HUDEP-2 (cell line): ENCODE data around the gene ARHGEF4.

Experiments
- DNase-seq, 76 experiments: peaks; one replicate each; lab custom pipeline; 2025; ENCODE audit not compliant: unreplicated experiment in 76 of 76; lab: John Stamatoyannopoulos, UW

Gene ARHGEF4

GRCh38 chr2:130849896-130850787 is 13.4 kb downstream of the ARHGEF4 start:
- no peak for DNase-seq

DNA sequence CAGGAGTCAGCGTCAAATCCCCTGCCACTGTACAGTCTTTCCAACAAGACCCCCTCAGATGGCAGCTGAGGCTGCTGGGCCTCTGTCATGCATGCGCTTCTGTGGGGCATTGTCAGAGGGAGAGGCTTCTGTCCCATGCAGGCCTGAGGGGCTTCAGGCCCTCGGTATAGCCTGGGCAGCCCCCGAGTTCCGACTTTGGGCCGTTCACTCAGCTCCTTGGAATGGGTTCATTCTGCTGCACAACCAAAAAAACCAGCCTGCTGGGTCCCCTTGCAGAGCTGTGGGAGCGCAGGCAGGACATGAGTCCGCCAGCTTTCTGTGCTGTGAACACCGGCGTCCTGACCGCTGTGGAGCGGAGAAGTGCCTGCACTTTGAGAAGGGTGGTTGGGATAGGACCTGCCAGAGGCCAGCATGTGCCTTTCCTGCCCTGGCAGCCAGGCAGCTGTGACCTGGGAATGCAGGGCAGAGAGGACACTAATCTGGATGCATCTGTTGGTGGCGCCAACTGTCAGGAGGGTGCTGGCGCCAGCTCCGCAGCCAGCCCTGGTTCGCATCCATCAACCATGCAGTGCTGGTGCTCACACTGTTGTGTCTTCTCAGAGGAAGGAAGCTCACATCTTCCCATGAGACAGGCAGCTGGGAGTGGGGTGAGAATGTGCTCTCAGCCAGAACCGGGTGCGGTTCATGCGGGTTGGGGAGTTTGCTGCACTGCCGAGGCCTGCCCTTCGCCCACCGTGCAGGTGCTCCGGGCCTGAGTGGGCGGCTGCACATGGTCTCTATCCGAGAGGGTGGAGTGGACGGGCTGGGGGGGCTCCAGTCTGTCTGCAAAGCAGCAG is 14.3 kb downstream of the ARHGEF4 start:
- peak in 1 of 76 experiments; percentile 2 for DNase-seq

DNA sequence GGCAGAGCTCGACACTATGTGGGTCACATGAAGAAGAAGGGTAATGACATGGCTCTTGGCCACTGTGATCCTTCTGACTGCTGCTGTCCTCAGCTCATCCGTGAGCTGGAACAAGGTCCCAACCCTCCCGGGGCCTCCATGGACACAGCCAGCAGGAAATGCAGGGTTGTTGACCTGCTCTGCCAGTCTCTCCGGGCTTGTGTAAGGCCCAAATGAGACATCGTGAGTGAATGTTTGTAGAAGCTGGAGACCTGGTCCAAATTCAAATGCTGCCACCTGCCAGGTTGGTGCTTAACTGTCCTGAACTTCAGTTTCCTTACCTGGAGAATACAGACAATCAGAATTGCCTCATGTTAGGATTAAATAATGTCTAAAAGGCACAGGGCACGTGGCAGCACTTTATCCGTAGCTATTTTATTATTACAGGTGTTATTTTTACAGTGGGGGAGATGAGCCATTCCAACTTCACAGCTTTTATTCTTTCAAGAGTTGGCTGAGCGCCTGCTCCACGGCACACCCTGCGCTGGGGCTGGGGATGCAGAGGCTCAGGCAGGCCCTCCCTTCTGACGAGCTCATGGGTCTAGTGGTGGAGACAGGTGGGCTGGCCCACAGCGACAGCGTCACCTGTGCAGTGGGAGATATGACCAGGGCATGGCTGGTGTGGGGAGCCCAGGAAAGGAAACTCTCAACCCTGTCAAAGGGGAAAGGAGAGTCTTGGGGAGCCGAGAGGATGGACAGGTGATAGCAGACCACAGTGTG is 15.1 kb downstream of the ARHGEF4 start:
- no peak for DNase-seq

- DNase-seq = no peak
Observed at GRCh38 chr2:130852521-130853115, 15.9 kb downstream of the ARHGEF4 start.

GRCh38 chr2:130853391-130853790 is 16.7 kb downstream of the ARHGEF4 start:
- DNase-seq = no peak

- DNase-seq = no peak
Observed at GRCh38 chr2:130854301-130854700, 17.6 kb downstream of the ARHGEF4 start.

DNA sequence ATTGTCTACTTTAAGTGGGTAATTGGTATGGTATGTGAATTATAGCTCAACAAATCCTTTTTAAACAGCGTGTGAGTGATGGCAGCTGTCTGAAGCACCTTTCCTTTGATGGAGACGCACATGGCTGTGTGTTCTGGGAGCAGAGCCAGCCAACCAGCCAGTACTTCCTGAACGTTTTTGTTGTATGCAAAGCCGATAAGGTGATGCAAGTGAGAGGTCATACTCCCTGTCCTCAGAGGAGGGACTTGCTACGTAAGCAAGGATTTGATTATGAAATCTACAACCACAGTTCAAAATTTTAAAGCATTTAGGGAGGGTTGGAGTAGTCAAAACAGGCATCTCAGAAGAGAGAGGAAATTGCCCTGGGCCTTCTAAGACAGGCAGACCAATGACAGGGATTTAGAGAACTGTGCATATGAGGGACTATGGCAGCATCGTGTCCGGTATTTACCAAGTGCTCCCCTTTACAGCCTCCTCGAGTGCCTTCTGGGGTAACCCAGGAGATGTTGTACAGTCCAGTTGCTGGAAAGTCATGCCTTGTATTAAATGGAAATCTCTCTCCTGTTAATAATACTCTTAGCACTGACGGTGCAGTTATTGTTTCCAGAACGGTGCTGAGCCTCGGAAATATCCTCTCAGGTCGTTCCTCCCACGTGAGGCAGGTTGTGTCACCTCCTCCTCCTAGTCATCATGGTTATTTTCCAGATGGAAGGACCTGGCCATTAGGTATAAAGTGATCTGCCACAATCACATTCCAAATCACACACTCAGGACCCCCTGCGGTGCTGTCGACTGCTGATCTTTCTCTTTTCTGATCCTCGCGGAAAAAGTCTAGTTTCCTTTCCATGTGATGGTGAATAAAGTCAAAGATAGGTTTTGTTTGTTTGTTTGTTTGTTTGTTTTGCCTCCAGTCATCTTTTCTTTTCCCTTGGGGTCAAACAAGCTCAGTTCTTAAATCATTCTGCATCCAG is 28.4 kb downstream of the ARHGEF4 start:
- no peak for DNase-seq

DNA sequence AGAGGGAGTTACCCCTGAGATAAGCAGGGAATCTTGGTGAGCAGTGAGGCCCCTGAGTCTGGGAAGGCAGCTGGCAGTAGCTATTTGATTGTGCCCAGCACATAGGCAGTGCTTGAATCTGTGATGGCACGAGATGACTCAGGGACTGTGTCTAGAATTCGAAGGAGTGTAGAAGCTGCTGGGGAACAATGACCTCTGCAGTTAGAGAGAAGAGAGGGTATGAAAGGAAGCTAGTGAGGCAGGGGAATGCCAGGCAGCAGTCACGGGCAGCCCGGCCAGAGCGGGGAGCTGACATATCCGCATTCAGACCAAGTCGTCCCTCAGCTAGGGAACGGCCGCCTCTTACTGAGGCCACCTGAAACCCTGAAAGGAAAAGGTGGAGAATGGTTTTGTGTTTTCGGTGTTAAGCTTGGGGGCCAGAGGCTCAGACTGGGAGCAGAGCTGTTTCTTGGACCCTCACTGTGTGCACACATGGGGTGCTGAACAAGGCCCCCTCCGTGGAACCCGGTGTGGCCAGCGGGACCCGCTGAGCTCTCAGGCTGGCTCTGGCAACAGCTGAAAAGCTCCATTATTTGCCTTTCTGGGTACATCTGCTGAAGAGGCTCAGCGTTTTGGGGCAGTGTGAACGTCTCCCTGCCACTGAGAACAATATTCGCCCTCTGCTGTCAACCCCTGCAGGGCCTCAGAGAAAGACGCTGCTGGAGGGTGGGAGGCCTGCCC is 32.9 kb downstream of the ARHGEF4 start:
- DNase-seq = no peak

DNA sequence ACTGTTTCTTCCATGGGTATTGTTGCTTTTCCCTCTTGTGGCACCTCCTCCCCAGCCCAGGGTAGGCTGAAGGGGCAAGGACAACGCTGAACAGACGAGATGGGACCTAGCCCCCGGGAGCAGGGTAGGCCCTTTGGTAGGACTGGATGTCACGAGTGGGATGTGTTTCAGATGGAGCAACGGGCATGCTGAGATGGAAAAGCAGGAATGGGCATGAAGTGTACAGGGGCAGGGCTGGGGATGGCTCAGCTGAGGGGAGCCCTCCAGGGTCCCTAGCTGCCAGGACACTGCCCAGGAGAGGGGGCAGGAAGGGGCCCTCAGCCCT is 33.4 kb downstream of the ARHGEF4 start:
- no peak for DNase-seq

GRCh38 chr2:130870779-130871178 is 34.1 kb downstream of the ARHGEF4 start:
- no peak for DNase-seq

DNA sequence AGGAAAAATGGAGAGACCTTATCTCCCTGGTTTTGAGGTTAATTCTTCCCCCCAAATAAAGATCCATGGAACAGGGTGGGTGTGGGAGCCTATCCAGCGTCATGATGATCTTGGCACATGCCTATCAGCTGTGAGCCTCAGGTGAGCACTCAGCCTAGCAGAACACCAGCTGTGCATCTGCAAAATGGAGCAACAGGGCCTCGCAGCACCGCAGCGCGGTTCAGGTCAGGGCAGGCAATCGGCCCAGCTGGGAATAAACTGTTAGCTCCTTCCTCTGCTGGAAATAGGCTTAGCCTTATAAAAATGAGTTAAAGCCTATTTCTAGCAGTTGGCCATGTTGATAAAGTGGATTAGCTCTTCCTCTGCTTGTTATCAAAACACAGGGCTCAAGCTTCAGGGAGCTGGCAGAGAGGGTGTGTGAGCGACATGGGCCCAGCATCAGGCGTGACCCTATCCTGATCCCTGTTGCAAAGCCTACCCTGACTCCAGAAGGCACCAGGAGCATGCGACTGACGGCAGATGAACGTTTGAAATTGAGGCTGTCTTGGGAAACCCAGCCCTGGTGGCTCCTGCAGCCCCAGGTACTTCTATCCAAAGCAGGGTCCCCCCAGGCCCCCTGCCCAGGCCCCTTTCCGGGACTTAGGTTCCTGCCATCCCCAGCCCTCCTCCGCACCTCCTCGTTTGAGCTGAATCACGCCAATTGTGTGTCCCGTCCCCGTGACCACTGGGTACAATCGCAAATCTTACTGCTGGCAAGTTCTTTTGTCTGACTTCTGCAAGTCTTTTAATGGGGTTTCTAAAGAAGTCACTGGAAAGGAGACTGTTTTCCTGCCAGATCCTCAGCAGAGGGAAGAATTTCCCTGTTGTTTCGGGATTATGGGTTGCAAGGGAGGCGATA is 35.4 kb downstream of the ARHGEF4 start:
- no peak for DNase-seq

DNA sequence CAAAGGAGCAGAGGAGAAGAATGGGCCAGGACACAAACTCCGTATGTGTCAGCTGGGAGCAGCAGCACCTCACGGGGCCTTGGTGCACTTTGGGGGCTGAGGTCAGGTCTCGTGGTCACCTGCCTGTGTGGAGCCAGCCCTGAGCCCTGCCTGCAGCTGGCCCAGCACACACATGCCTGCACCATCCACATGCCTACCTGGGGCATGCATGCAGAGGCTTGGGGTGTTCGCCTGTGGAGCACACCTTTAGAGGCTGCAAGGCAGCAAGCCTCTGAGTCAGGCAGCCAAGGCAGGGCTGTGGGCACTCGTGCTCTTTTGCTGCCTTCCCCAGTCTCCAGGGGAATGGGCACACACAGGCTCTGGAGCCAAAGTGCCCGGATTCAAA is 36.0 kb downstream of the ARHGEF4 start:
- DNase-seq = no peak

GRCh38 chr2:130873700-130874346 is 37.1 kb downstream of the ARHGEF4 start:
- DNase-seq = peak in 47 of 76 experiments; percentile 1 to 65 (median 23)

DNA sequence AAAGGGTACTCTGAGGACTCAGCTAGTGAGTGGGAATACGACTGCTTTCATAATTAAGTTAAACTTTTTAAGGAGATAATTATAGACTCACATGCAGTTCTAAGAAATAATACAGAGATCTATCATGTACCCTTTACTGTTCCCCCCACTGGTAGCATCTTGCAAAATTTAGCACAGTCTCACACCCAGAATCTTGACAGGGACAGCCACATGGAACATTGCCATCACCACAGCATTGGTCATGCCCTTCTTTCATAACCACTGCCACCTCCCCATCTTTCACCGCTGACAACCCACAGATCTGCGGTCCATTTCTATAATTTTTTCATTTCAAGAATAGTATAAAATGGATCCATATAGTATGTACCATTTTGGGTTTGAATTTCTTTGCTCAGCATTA is 37.8 kb downstream of the ARHGEF4 start:
- DNase-seq = no peak

DNA sequence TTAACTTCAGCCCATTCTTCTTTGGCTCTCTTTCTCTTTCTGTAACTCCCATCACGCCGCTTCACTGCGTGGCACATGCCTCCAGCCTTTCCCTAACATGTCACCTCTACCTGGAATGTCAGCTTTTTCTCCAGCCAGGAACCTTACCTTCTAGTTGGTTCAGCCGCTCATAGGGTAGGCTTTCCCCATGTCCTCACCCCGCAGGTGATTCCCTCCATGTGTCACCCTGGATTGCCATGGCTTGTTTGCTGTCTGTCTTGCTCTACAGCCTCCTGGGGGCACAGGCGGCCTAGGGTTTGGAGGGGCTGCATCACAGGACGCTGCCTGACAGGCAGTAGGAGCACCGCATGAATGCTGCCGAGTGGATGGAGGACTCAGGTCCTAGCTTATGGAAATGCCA is 39.2 kb downstream of the ARHGEF4 start:
- DNase-seq = no peak

DNA sequence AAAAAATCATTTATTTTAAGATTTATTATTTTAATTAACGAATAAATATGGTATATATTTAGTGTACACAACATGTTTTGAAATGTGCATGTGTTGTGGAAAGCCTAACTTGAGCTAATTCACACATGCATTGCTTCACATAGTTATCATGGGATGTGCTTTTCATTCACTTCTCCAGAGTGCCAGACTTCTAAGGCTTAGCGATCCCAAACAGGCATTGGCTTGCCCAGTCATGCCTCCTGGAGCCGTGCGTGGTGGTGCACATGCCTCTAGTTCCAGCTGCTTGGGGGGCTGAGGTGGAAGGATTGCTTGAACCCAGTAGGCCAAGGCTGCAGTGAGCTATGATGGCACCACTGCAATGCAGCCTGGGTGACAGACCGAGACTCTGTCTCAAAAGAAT is 40.5 kb downstream of the ARHGEF4 start:
- DNase-seq = peak in 1 of 76 experiments; percentile 0

DNA sequence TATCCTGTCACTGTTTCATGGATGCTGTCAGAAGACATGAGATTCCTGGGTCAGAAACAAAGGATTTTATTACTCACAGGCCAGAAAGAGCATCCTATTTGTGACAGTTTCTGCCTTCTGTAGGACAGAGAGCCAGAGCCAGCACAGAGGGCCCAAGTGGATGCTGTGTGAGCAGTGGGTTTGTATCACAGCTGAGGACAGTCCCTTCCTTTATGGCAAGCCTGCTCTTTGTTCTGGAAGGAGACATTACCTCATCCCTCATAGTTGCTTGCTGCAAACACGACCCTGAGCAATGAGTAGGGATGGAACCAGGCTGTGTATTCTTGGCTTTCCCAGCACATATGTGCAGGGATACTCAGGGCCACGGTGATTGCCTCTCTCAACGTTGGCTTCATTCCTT is 41.6 kb downstream of the ARHGEF4 start:
- no peak for DNase-seq

DNA sequence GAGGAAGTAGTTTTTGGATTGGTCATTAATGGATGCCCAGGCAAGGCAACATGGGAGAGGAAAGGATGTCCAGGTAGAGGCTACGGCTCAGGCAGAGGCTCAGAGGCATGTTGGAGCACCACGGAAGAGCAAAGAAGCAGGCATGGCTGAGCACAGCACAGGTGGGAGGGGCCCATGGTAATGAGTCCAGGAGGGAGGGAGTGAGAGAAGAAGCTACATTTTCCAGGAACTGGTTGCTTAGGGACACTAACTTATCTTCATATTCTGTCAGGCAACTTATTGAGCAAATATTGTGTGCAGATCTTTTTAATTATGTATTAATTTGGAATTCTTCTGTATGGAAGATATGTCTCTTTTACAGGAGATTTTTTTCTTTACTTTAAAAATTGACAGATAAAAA is 42.2 kb downstream of the ARHGEF4 start:
- DNase-seq = no peak
